SK-N-MC (cell line): Measurements from ENCODE around the gene TMEM109.

ENCODE experiments used
- EZH2 ChIP-seq: fragments of 200-600 bp; sonication (generic); IDR thresholded peaks from one replicate; pipeline ENCODE4 v1.6.1; 2017; ENCODE audit warnings: antibody characterized with exemption
- FOXP2 ChIP-seq: optimal IDR thresholded peaks from 2 replicates; pipeline ENCODE3; 2011; ENCODE audit warnings: mild to moderate bottlenecking, moderate library complexity; ENCODE audit not compliant: insufficient read depth; ENCODE audit errors: extremely low read length, control extremely low read depth
- POLR2AphosphoS5 ChIP-seq: IDR thresholded peaks from 2 replicates; pipeline ENCODE4 v1.6.1; 2012; ENCODE audit warnings: mild to moderate bottlenecking, low read depth, low read length, borderline replicate concordance

DNA sequence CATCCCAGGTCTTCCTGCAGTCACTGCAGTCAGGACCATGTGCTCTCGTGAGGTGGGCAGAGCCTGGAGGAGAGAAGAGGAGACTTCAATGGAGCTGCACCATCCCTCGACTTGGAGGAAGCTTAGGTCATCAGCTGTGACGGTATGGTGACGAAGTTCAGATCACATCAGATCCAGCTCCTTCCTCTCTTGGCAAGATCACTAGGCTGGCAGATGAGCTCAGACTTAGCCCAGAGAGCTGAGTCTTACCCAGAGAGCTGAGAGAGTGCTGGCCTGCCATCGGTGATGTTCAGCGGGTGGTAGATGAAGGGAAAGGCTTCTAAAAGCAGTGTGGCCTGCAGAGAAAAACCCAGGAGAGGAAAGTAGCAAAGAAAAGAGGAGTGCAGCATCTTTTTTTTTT lies 39.8 kb downstream of the TMEM109 start:
- TF ChIP-seq POLR2AphosphoS5, result no peak
- TF ChIP-seq EZH2, result no peak
- TF ChIP-seq FOXP2, result no peak
